Epidermal melanocyte (primary cell): ENCODE results near the gene PLCB2.

ENCODE experiments used
- DNase-seq: peaks from one replicate; pipeline ENCODE4 v3.0.0; 2011; ENCODE audit warnings: low spot score; ENCODE audit not compliant: insufficient read length

PLCB2 gene

DNA sequence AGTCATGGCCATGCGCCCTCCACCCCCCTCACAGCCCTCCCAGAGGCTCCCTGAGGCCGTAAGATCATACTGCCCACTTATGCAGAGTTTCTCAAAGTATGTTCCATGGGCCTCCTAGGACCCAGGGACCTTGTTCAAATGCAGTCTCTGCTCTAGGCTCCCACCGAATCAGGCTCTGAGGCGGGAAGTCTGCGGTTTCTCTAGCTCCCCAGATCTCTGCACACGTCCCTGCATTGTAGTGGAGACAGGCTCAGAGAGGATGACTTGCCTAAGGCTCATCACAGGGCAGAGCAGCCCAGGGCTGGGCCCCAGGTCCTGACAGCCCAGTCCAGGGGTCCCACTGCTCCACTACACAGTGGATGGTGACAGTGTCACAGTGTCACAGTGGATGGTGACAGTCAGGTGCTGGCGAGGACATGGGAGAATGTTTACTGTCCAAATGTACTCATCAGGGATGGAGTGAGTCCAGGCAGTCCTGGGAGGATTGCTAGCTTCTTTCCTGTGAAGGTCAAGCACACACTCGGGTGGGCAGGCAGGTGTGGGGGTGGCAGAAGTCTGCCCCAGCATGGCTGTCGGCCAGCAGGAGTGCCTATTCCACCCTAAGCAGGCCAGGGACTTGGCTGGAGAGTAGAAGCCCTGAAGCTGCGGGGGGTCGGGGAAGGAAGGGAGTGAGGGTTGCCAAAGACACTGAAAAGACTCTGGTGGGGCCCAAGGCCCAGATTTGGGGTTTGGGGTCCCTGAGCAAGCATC, 37.3 kb downstream of the PLCB2 start:
- DNase-seq = no peak

- DNase-seq = no peak
These were observed 38.1 kb downstream of the PLCB2 start for GRCh38 chr15:40269604-40270003.

GRCh38 chr15:40267670-40268069, 40.1 kb downstream of the PLCB2 start:
- no peak for DNase-seq

DNA sequence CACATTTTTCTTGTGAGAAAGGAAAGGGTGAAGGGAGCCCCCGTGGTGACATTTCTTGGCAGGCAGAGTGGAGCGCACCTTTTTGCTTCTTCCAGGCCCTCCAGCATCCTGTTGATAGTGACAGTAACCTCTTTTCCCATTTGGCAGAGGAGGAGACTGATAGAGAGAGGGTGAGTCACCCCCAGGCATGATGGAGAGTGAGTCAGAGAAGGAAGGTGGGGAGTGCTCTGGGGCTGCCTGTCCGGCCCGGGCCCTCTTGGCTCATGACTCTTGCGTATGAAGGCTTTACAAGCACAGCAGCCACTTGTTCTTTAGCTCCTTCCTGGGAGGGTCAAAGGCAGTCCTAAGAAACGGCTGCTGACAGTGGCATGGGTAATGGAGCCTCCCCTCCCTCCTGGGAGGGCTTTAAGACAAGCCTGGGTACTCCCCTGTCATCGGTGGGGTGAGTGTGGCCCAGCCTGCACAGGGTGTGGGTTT, 40.9 kb downstream of the PLCB2 start:
- DNase-seq = no peak

GRCh38 chr15:40265875-40266274, 41.9 kb downstream of the PLCB2 start:
- DNase-seq = no peak

DNA sequence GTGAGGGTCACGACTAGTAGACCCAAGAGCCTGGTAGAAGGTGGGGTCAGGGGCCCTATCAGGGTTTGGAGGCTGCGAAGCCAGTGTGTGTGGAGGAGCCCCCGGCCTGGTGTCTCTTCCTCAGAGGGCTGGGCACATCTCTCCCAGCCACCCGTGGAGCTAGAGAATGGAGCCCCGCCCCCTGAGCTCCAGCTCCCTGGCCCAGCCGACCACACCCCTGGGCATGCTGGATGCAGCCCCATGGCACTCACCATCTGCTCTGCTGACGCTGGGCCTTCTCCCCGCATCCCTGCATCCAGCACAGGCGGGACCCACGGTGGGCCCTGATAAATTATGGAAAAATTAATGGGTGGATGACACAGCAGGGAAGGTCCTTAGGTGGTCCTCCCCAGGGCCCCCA, 42.4 kb downstream of the PLCB2 start:
- DNase-seq = no peak

DNA sequence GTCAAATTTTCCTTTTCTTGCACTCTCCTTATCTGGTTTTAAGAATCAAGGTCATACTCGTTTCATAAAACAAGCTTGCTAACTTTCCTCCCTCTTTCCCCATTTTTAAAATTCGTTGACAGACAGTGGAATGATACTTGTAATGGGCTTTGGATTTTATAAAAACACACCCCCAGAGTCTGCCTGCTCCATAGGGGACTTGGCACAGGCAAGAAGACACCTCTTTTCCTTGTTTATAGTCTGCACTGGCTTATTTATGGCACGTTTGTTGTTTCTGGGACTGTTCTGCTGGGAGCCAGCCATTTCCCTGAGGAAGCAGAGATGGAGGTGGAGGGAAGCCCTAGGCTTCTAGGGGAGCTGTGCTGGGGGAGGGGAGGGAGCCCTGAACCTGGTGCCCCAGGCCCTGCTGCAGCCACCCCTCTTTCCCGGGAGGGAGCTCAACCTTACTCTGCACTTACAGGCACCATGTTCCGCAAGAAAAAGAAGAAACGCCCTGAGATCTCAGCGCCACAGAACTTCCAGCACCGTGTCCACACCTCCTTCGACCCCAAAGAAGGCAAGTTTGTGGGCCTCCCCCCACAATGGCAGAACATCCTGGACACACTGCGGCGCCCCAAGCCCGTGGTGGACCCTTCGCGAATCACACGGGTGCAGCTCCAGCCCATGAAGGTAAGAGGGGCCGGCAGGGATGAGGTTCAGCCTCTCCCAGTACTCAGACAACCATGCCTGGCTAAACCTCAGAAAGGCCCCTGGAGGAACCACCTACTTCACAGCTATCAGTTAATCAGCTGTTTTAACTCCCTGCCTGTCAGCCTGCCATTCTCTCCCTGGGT, 43.2 kb downstream of the PLCB2 start:
- no peak for DNase-seq

GRCh38 chr15:40263024-40263754, 44.5 kb downstream of the PLCB2 start:
- no peak for DNase-seq

GRCh38 chr15:40259021-40259420, 48.7 kb downstream of the PLCB2 start:
- no peak for DNase-seq

GRCh38 chr15:40258544-40258943, 49.2 kb downstream of the PLCB2 start:
- no peak for DNase-seq

DNA sequence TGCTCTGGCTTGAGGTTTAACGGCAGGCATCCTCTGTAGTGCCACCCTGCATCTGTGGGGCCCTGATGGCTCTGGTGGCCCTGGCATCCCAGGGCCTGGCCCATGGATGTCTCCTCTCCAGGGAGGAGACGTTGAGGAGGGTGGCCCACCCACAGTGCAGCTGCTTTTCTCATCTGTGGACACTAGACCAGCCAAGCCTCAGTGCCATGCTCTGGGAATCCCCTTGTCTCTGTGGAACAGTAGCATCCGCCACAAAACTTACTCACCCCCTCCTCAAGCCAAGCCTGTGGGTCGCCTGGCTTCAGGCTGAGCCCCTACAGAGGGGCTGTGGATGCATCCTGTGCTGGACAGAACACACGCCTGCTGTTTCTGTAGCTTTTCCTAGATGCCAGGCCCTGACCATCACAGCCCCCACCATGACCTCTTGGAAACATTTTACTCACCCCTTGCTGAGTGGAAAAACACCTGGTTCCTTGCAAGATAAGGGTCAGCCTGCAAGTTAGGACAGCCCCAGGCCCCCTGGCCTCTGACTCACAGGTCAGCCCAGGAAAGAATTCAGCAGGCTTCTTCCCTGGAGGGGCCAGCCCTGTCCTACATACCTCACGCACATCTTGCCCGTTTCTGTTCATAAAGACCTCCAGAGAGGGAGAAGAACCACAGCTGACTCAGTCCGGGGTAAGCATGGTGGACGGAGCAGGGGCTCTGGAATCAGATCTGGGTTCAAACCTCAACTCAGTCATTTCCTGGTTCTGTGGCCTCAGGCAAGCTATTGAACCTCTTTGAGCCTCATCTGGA, 49.9 kb downstream of the PLCB2 start:
- no peak for DNase-seq

DNA sequence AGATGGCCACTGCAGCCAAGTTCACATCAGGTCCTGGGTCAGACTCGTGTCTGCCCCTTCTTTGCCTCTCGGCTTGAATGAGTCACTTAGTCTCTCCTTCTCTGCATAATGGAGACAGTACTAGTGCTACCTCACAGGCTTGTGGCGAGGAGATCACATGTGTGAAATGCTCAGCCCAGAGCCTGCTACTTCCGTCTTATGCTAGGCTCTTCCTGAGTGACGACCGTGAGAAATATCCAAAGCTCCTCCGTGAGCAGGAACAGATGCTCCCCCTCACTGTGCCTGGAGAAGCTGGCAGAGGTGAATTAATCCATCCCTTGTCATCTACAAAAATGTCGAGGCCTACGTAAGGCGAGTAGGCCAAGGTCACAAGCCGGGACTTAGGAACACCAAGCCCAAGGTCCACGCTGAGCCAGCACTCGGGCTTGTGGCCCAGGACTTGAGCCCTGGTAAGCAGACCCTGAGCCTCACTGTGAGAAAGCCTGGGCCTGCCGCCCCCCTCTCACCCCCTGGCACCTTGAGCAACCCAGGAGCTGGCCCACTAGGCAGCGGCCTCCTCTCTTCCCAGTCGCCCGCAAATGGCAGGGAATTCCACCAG, 51.0 kb downstream of the PLCB2 start:
- DNase-seq = no peak

DNA sequence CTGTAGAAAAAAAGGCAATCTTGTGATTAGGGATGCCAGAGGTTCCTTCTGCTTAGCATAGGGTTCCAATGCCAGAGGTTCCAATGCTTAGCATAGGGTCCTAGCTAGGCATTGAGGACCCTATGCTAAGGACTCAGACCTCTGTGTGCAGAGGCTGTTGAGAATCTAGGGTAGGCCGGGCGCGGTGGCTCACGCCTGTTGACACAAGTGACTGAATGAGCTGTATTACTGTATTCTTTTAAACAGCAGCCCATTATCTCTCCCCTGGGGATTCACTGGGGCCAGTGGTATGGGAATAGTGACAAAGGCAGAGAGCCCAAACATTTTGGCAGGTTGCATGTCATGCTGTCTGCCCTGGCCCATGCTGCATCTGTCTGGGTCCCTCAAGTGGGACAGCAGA, 52.7 kb downstream of the PLCB2 start:
- no peak for DNase-seq

- DNase-seq = no peak
These were observed 53.3 kb downstream of the PLCB2 start for GRCh38 chr15:40254452-40254851.

- no peak for DNase-seq
These were observed 54.5 kb downstream of the PLCB2 start for GRCh38 chr15:40253167-40253790.

- DNase-seq = no peak
These were observed 55.1 kb downstream of the PLCB2 start for GRCh38 chr15:40252438-40253166.

GRCh38 chr15:40252141-40252437, 55.6 kb downstream of the PLCB2 start:
- no peak for DNase-seq

DNA sequence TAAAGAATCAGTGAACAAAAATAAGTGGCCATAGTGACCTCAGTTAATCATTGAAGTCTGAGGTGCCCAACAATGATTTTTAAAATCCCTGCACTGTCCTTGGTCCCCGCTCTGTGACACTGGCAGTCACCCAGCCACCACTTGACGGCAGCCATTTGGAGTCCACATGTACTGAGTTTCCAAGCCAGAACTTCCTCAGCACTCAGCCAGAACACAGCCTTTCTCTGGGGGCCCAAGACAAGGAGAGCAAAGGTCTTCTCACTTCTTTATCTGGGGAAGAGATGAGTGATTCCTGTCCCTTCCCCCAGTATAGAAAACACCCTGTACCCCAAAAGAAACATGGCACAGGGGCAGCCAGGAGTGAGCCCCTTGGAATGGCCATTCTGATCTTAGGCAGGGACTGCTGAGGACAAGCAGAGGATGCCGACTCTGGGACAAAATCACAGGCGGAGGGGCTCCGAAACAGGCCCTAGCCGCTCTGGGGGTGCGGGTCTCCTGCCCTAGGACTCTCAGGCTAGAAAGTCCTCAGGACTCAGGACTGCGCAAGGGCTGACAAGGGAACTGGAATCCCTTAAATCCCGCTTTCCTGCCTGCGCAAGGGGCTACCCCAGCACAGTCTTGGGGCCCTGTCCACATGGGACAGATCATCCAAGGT, 56.1 kb downstream of the PLCB2 start:
- DNase-seq = no peak

- DNase-seq = no peak
These were observed 56.8 kb downstream of the PLCB2 start for GRCh38 chr15:40250771-40251483.
